GM23338 (cell line): Measurements from ENCODE around the gene ATG2B. TPM values are rescaled to one million over a fixed set of nuclear protein-coding genes. Genes with fewer than 3 reads are reported as not detected.

Source experiments
- ATAC-seq: fragments of 200-7000 bp; cut with Tn5 transposase; 3 replicates; pipeline ENCODE4 v1.9.1; 2020
- DNase-seq: peaks from one replicate; pipeline ENCODE4 v3.0.0-alpha.2; 2015; ENCODE audit warnings: low spot score
- H2AFZ ChIP-seq: fragments of 200-600 bp; sonication (generic); 2 replicates; pipeline ENCODE4 v1.8.0; 2016; ENCODE audit warnings: antibody characterized with exemption, mild to moderate bottlenecking, moderate library complexity
- H3F3A ChIP-seq: fragments of 200-600 bp; sonication (generic); replicated peaks from 2 replicates; pipeline ENCODE4 v1.8.0; 2017; ENCODE audit warnings: antibody characterized with exemption, mixed run types, low read depth
- H3K27ac ChIP-seq: fragments of 200-600 bp; sonication (generic); 2 replicates; pipeline ENCODE4 v1.6.1; 2016; ENCODE audit warnings: low read depth
- H3K27me3 ChIP-seq: fragments of 200-600 bp; sonication (generic); 2 replicates; pipeline ENCODE4 v1.8.0; 2016; ENCODE audit warnings: mild to moderate bottlenecking, mixed run types, moderate library complexity; ENCODE audit not compliant: insufficient read depth
- H3K36me3 ChIP-seq: fragments of 200-600 bp; sonication (generic); 2 replicates; pipeline ENCODE4 v1.8.0; 2016; ENCODE audit warnings: mild to moderate bottlenecking; ENCODE audit not compliant: insufficient read depth
- H3K4me1 ChIP-seq: fragments of 200-600 bp; sonication (generic); 2 replicates; pipeline ENCODE4 v1.8.0; 2016; ENCODE audit warnings: mild to moderate bottlenecking, moderate library complexity; ENCODE audit not compliant: insufficient read depth
- H3K4me2 ChIP-seq: fragments of 200-600 bp; sonication (generic); 2 replicates; pipeline ENCODE4 v1.7.1; 2017; ENCODE audit warnings: mixed run types
- H3K4me3 ChIP-seq: fragments of 200-600 bp; sonication (generic); 2 replicates; pipeline ENCODE4 v1.6.1; 2016; ENCODE audit warnings: mixed run types
- H3K79me2 ChIP-seq: fragments of 200-600 bp; sonication (generic); replicated peaks from 2 replicates; pipeline ENCODE4 v1.8.0; 2017; ENCODE audit warnings: mild to moderate bottlenecking; ENCODE audit not compliant: insufficient read depth
- H3K9me2 ChIP-seq: fragments of 200-600 bp; sonication (generic); 2 replicates; pipeline ENCODE4 v1.8.0; 2017; ENCODE audit not compliant: insufficient read depth
- H4K20me1 ChIP-seq: fragments of 200-600 bp; sonication (generic); replicated peaks from 2 replicates; pipeline ENCODE4 v1.8.0; 2017; ENCODE audit warnings: mild to moderate bottlenecking; ENCODE audit not compliant: insufficient read depth
- H3K27ac Mint-ChIP-seq: 2 replicates; pipeline ENCODE4 v1.8.0; 2020; ENCODE audit warnings: inconsistent platforms, mild to moderate bottlenecking, moderate library complexity, mixed read lengths
- H3K27me3 Mint-ChIP-seq: 3 replicates; pipeline ENCODE4 v1.8.0; 2022; ENCODE audit warnings: low read depth, mild to moderate bottlenecking, moderate library complexity, mixed read lengths, inconsistent platforms; ENCODE audit not compliant: insufficient read depth, poor library complexity
- H3K36me3 Mint-ChIP-seq: 3 replicates; pipeline ENCODE4 v1.8.0; 2021; ENCODE audit warnings: low read depth, mild to moderate bottlenecking, inconsistent platforms, moderate library complexity, mixed read lengths
- H3K4me1 Mint-ChIP-seq: 3 replicates; pipeline ENCODE4 v1.8.0; 2020; ENCODE audit warnings: mild to moderate bottlenecking, inconsistent platforms, mixed read lengths
- H3K4me3 Mint-ChIP-seq: 3 replicates; pipeline ENCODE4 v1.8.0; 2021; ENCODE audit warnings: moderate library complexity, mild to moderate bottlenecking, inconsistent platforms, mixed read lengths
- H3K9me3 Mint-ChIP-seq: 3 replicates; pipeline ENCODE4 v1.8.0; 2020; ENCODE audit warnings: moderate library complexity, mild to moderate bottlenecking, inconsistent platforms, mixed read lengths
- CREB1 ChIP-seq: fragments of 250-450 bp; sonication (Bioruptor Pico); IDR thresholded peaks from 2 replicates; pipeline ENCODE4 v1.5.0; 2020; ENCODE audit warnings: low read depth, mild to moderate bottlenecking, moderate library complexity
- ETS1 ChIP-seq: IDR thresholded peaks from 2 replicates; pipeline ENCODE4 v1.6.1; 2016; ENCODE audit warnings: antibody characterized with exemption
- EZH2 ChIP-seq: fragments of 200-600 bp; sonication (generic); IDR thresholded peaks from one replicate; pipeline ENCODE4 v1.8.0; 2017; ENCODE audit warnings: antibody characterized with exemption, mild to moderate bottlenecking, low read depth; ENCODE audit not compliant: unreplicated experiment
- NANOG ChIP-seq: IDR thresholded peaks from 2 replicates; pipeline ENCODE4 v1.6.1; 2016; ENCODE audit warnings: antibody characterized with exemption, borderline replicate concordance
- POLR2AphosphoS5 ChIP-seq: IDR thresholded peaks from 2 replicates; pipeline ENCODE4 v1.6.1; 2016; ENCODE audit warnings: antibody characterized with exemption, low read depth
- REST ChIP-seq: IDR thresholded peaks from one replicate; pipeline ENCODE4 v1.6.1; 2018; ENCODE audit warnings: antibody characterized with exemption; ENCODE audit not compliant: unreplicated experiment
- STAT1 ChIP-seq: IDR thresholded peaks from one replicate; pipeline ENCODE4 v1.6.1; 2016; ENCODE audit warnings: antibody characterized with exemption; ENCODE audit not compliant: unreplicated experiment
- ZNF114 ChIP-seq: fragments of 250-450 bp; sonication (Bioruptor Pico); IDR thresholded peaks from 2 replicates; pipeline ENCODE4 v1.5.0; 2020; ENCODE audit warnings: mild to moderate bottlenecking, moderate library complexity
- ZNF331 ChIP-seq: fragments of 250-450 bp; sonication (Bioruptor Pico); IDR thresholded peaks from 2 replicates; pipeline ENCODE4 v1.5.0; 2020; ENCODE audit warnings: low read depth, mild to moderate bottlenecking, moderate library complexity
- polyA plus RNA-seq: library from polyadenylated mRNA; unstranded; fragments of >200 nt; fragmentation: Nextera tagmentation; extraction: Ambion mirVana; gene quantifications from 2 replicates; pipeline ENCODE4 v1.2.1, GENCODE V29; 2016
- total RNA-seq: library from RNA; depleted of rRNA; stranded (reverse); fragments of >200 nt; shearing (Covaris generic); gene quantifications from 2 replicates; pipeline ENCODE4 v1.2.3, GENCODE V29; 2014

Gene ATG2B
- total and polyA plus RNA-seq, 2 experiments from 2014 or later: 3.8 to 15.4 TPM

- Mint-ChIP-seq H3K9me3 (peaks cover 25% of the 10 kb centered on the region), H3K36me3 (peaks cover 10% of the 10 kb centered on the region; the same call in 2 of the 3 replicates), H3K27ac (peak overlapping the region; percentile 31; the same call in 1 of the 2 replicates), H3K4me3 (no peak overlapping the region), H3K4me1 (no peaks in the 10 kb centered on the region), H3K27me3 (peaks cover 16% of the 10 kb centered on the region)
- H3K4me1 ChIP-seq: no peaks in the 10 kb centered on the region
- H3K4me3 ChIP-seq: no peak overlapping the region
- H3K9me2 ChIP-seq: peaks cover 3% of the 10 kb centered on the region; the same call in 1 of the 2 replicates
- H4K20me1 ChIP-seq: no peaks in the 10 kb centered on the region
- no peaks in the 10 kb centered on the region for H3K79me2 ChIP-seq
- no peaks in the 10 kb centered on the region for H3F3A ChIP-seq
- H3K27me3 ChIP-seq: no peaks in the 10 kb centered on the region
- no peaks in the 10 kb centered on the region for H3K36me3 ChIP-seq
- H2AFZ ChIP-seq: no peak overlapping the region; the same call in 1 of the 2 replicates
- TF ChIP-seq EZH2: no peak
- no peak for TF ChIP-seq CREB1
- H3K27ac ChIP-seq: no peak overlapping the region
- no peak overlapping the region for H3K4me2 ChIP-seq
- DNase-seq: no peak
- no peak for ATAC-seq
These were observed 94.4 kb downstream of the ATG2B start for GRCh38 chr14:96268431-96269358.

- no peaks in the 10 kb centered on the region for H3F3A ChIP-seq
- Mint-ChIP-seq H3K27me3 (peaks cover 16% of the 10 kb centered on the region), H3K4me1 (no peaks in the 10 kb centered on the region), H3K4me3 (no peak overlapping the region), H3K27ac (no peak overlapping the region), H3K36me3 (peaks cover 7% of the 10 kb centered on the region; the same call in 2 of the 3 replicates), H3K9me3 (peaks cover 18% of the 10 kb centered on the region)
- no peak for ATAC-seq
- no peaks in the 10 kb centered on the region for H3K36me3 ChIP-seq
- no peak for DNase-seq
- H4K20me1 ChIP-seq: no peaks in the 10 kb centered on the region
- no peaks in the 10 kb centered on the region for H3K27me3 ChIP-seq
- no peak overlapping the region; the same call in 1 of the 2 replicates for H2AFZ ChIP-seq
- H3K27ac ChIP-seq: no peak overlapping the region
- H3K4me2 ChIP-seq: no peak overlapping the region
- H3K79me2 ChIP-seq: no peaks in the 10 kb centered on the region
- no peak overlapping the region for H3K4me3 ChIP-seq
- peaks cover 3% of the 10 kb centered on the region; the same call in 1 of the 2 replicates for H3K9me2 ChIP-seq
- no peaks in the 10 kb centered on the region for H3K4me1 ChIP-seq
- TF ChIP-seq CREB1 (no peak), EZH2 (no peak), NANOG (no peak), ZNF331 (CRISPR knock-in tag) (no peak), STAT1 (no peak), ZNF114 (CRISPR knock-in tag) (no peak), ETS1 (no peak), POLR2AphosphoS5 (no peak), REST (no peak)
These were observed 95.2 kb downstream of the ATG2B start for GRCh38 chr14:96267916-96268315.
